GM23338 (cell line): ENCODE results near the gene F7.

Experiments
- POLR2AphosphoS5 ChIP-seq: IDR thresholded peaks from 2 replicates; pipeline ENCODE4 v1.6.1; 2016; ENCODE audit warnings: antibody characterized with exemption, low read depth
- STAT1 ChIP-seq: IDR thresholded peaks from one replicate; pipeline ENCODE4 v1.6.1; 2016; ENCODE audit warnings: antibody characterized with exemption; ENCODE audit not compliant: unreplicated experiment
- TF ChIP-seq, protein P1 (sequence below), 2 experiments: fragments of 200-600 bp in 1 of 2; sonication (generic) in 1 of 2; conservative IDR thresholded peaks; 2 replicates each; pipeline versions ENCODE4 v1.5.1 to v1.6.1; 2016 to 2017; ENCODE audit warnings: antibody characterized with exemption in 2 of 2, low read depth in 2 of 2, mild to moderate bottlenecking in 2 of 2, moderate library complexity in 1 of 2
- TF ChIP-seq, protein P2 (sequence below): IDR thresholded peaks from one replicate; pipeline ENCODE4 v1.6.1; 2018; ENCODE audit warnings: antibody characterized with exemption; ENCODE audit not compliant: unreplicated experiment

DNA sequence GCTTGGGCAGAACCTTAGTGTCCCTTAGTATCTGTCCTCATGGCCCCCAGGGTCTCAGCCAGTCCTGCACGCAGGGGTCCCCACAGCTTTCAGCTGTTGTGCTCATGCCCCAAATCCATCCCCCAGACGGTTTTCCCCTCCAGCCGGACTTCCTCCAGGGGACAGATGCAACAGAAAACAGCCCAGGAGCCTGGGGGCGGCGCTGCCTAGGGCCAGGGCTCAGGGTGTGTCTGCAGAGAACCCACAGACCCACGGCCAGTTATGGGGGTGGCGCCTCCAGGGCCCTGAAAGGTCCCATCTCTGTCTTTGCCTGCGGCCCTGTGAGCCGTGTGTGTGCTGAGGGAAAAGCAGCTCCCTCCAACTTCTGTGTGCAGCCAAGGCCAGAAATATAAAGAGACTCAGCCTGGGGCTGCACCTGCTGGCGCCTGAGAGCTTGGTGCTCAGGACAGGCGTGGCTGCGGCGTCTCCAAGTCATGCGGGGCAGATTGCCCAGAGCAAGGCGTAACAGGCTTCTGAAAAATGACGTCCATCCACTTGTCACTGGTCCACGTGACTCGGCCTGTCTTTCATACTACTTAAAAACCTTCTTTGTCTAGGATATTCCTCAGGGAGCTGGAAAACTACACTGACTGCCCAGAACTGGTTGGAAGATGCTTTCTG lies 22.1 kb upstream of the F7 start:
- TF ChIP-seq, protein P1, sequence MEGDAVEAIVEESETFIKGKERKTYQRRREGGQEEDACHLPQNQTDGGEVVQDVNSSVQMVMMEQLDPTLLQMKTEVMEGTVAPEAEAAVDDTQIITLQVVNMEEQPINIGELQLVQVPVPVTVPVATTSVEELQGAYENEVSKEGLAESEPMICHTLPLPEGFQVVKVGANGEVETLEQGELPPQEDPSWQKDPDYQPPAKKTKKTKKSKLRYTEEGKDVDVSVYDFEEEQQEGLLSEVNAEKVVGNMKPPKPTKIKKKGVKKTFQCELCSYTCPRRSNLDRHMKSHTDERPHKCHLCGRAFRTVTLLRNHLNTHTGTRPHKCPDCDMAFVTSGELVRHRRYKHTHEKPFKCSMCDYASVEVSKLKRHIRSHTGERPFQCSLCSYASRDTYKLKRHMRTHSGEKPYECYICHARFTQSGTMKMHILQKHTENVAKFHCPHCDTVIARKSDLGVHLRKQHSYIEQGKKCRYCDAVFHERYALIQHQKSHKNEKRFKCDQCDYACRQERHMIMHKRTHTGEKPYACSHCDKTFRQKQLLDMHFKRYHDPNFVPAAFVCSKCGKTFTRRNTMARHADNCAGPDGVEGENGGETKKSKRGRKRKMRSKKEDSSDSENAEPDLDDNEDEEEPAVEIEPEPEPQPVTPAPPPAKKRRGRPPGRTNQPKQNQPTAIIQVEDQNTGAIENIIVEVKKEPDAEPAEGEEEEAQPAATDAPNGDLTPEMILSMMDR (conservative IDR thresholded peaks at IDR 0.05; ENCODE audit: low read depth in 2 of 2), result no peak
- TF ChIP-seq, protein P2, sequence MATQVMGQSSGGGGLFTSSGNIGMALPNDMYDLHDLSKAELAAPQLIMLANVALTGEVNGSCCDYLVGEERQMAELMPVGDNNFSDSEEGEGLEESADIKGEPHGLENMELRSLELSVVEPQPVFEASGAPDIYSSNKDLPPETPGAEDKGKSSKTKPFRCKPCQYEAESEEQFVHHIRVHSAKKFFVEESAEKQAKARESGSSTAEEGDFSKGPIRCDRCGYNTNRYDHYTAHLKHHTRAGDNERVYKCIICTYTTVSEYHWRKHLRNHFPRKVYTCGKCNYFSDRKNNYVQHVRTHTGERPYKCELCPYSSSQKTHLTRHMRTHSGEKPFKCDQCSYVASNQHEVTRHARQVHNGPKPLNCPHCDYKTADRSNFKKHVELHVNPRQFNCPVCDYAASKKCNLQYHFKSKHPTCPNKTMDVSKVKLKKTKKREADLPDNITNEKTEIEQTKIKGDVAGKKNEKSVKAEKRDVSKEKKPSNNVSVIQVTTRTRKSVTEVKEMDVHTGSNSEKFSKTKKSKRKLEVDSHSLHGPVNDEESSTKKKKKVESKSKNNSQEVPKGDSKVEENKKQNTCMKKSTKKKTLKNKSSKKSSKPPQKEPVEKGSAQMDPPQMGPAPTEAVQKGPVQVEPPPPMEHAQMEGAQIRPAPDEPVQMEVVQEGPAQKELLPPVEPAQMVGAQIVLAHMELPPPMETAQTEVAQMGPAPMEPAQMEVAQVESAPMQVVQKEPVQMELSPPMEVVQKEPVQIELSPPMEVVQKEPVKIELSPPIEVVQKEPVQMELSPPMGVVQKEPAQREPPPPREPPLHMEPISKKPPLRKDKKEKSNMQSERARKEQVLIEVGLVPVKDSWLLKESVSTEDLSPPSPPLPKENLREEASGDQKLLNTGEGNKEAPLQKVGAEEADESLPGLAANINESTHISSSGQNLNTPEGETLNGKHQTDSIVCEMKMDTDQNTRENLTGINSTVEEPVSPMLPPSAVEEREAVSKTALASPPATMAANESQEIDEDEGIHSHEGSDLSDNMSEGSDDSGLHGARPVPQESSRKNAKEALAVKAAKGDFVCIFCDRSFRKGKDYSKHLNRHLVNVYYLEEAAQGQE, result no peak
- TF ChIP-seq POLR2AphosphoS5, result no peak
- no peak for TF ChIP-seq STAT1
